H9 (cell line): ENCODE data around the gene CCR3. TPM values are rescaled to one million over a fixed set of nuclear protein-coding genes. Genes with fewer than 3 reads are reported as not detected.

Experiments used
- DNase-seq: peaks from one replicate; pipeline ENCODE4 v3.0.0-alpha.2; 2017
- H2AFZ ChIP-seq: one replicate; pipeline ENCODE4 v1.6.1; 2013; ENCODE audit warnings: mild to moderate bottlenecking, low read length, control low read depth, moderate library complexity
- H2AK5ac ChIP-seq: 2 replicates; pipeline ENCODE4 v1.6.1; 2013; ENCODE audit warnings: low read length, control low read depth, mixed read lengths; ENCODE audit not compliant: insufficient read length
- H2BK120ac ChIP-seq: one replicate; pipeline ENCODE4 v1.6.1; 2013; ENCODE audit warnings: low read depth, mild to moderate bottlenecking, low read length, control low read depth, inconsistent platforms; ENCODE audit not compliant: poor library complexity, severe bottlenecking
- H2BK12ac ChIP-seq: 2 replicates; pipeline ENCODE4 v1.6.1; 2013; ENCODE audit warnings: low read length, control low read depth, mixed read lengths, low read depth; ENCODE audit not compliant: insufficient read length
- H2BK15ac ChIP-seq: 2 replicates; pipeline ENCODE4 v1.6.1; 2013; ENCODE audit warnings: low read depth, low read length, control low read depth
- H2BK20ac ChIP-seq: one replicate; pipeline ENCODE4 v1.6.1; 2013; ENCODE audit warnings: low read depth, mild to moderate bottlenecking, low read length, control low read depth, inconsistent platforms; ENCODE audit not compliant: poor library complexity, severe bottlenecking
- H2BK5ac ChIP-seq: 2 replicates; pipeline ENCODE4 v1.6.1; 2013; ENCODE audit warnings: low read length, control low read depth, mixed read lengths; ENCODE audit not compliant: insufficient read length
- H3K14ac ChIP-seq: 2 replicates; pipeline ENCODE4 v1.6.1; 2013; ENCODE audit warnings: low read length, control low read depth; ENCODE audit not compliant: insufficient read depth
- H3K18ac ChIP-seq: 2 replicates; pipeline ENCODE4 v1.6.1; 2013; ENCODE audit warnings: low read depth, mild to moderate bottlenecking, mixed read lengths, low read length, control low read depth; ENCODE audit not compliant: insufficient read length
- H3K23ac ChIP-seq: 2 replicates; pipeline ENCODE4 v1.6.1; 2013; ENCODE audit warnings: low read length, control low read depth, mixed read lengths, low read depth; ENCODE audit not compliant: insufficient read length
- H3K23me2 ChIP-seq: 2 replicates; pipeline ENCODE4 v1.6.1; 2013; ENCODE audit warnings: low read depth, mild to moderate bottlenecking, mixed read lengths, low read length, control low read depth; ENCODE audit not compliant: insufficient read length, poor library complexity, severe bottlenecking
- H3K27ac ChIP-seq: 2 replicates; pipeline ENCODE4 v1.5.1; 2013; ENCODE audit warnings: low read length, control low read depth, mixed read lengths, low read depth; ENCODE audit not compliant: insufficient read length
- H3K27me3 ChIP-seq: 2 replicates; pipeline ENCODE4 v1.6.1; 2013; ENCODE audit warnings: low read length, control low read depth, inconsistent platforms; ENCODE audit not compliant: insufficient read depth
- H3K4ac ChIP-seq: 2 replicates; pipeline ENCODE4 v1.6.1; 2013; ENCODE audit warnings: low read depth, mild to moderate bottlenecking, control low read depth, inconsistent platforms, low read length, moderate library complexity
- H3K4me1 ChIP-seq: 2 replicates; pipeline ENCODE4 v1.6.1; 2013; ENCODE audit warnings: low read length, control low read depth, inconsistent platforms; ENCODE audit not compliant: insufficient read depth
- H3K4me2 ChIP-seq: 2 replicates; pipeline ENCODE4 v1.6.1; 2013; ENCODE audit warnings: low read length, control low read depth, mixed read lengths; ENCODE audit not compliant: insufficient read length, insufficient read depth
- H3K56ac ChIP-seq: 2 replicates; pipeline ENCODE4 v1.6.1; 2013; ENCODE audit warnings: low read depth, mild to moderate bottlenecking, mixed read lengths, low read length, control low read depth; ENCODE audit not compliant: insufficient read length
- H3K79me1 ChIP-seq: 2 replicates; pipeline ENCODE4 v1.6.1; 2013; ENCODE audit warnings: low read depth, mild to moderate bottlenecking, moderate library complexity, low read length, control low read depth, inconsistent platforms; ENCODE audit not compliant: insufficient read depth, poor library complexity, severe bottlenecking
- H3K79me2 ChIP-seq: 2 replicates; pipeline ENCODE4 v1.6.1; 2013; ENCODE audit warnings: low read length, control low read depth, inconsistent platforms; ENCODE audit not compliant: insufficient read depth
- H3K9ac ChIP-seq: 2 replicates; pipeline ENCODE4 v1.6.1; 2013; ENCODE audit warnings: low read length, control low read depth, mixed read lengths; ENCODE audit not compliant: insufficient read length; ENCODE audit errors: extremely low read depth
- H3K9me3 ChIP-seq: one replicate; pipeline ENCODE4 v1.6.1; 2013; ENCODE audit warnings: low read depth, low read length, inconsistent platforms; ENCODE audit not compliant: control insufficient read depth
- H3T11ph ChIP-seq: one replicate; pipeline ENCODE4 v1.6.1; 2013; ENCODE audit warnings: mild to moderate bottlenecking, low read length, control low read depth, inconsistent platforms
- H4K20me1 ChIP-seq: one replicate; pipeline ENCODE4 v1.6.1; 2013; ENCODE audit not compliant: control insufficient read depth, insufficient read length, insufficient read depth
- H4K5ac ChIP-seq: 2 replicates; pipeline ENCODE4 v1.6.1; 2013; ENCODE audit warnings: low read depth, mild to moderate bottlenecking, mixed read lengths, low read length, control low read depth; ENCODE audit not compliant: insufficient read length
- H4K8ac ChIP-seq: replicated peaks from 2 replicates; pipeline ENCODE4 v1.6.1; 2013; ENCODE audit warnings: low read length, control low read depth, mixed read lengths, low read depth; ENCODE audit not compliant: insufficient read length
- H4K91ac ChIP-seq: 2 replicates; pipeline ENCODE4 v1.6.1; 2013; ENCODE audit warnings: low read depth, mild to moderate bottlenecking, moderate library complexity, mixed read lengths, low read length, control low read depth; ENCODE audit not compliant: insufficient read length
- H3K27ac Mint-ChIP-seq, 3 experiments: 2 replicates in 2 of 3; 3 replicates in 1 of 3; pipeline ENCODE4 v1.8.0; 2020 to 2021; ENCODE audit warnings: mixed read lengths in 3 of 3, mild to moderate bottlenecking in 1 of 3, moderate library complexity in 1 of 3
- H3K27me3 Mint-ChIP-seq: 2 replicates; pipeline ENCODE4 v1.8.0; 2021; ENCODE audit warnings: low read depth, mild to moderate bottlenecking, moderate library complexity, mixed read lengths
- H3K36me3 Mint-ChIP-seq, 3 experiments: 2 replicates in 2 of 3; 3 replicates in 1 of 3; pipeline ENCODE4 v1.8.0; 2020 to 2021; ENCODE audit warnings: low read depth in 3 of 3, mixed read lengths in 3 of 3; ENCODE audit not compliant: insufficient read depth in 1 of 3
- H3K4me1 Mint-ChIP-seq, 2 experiments: 2 replicates each; pipeline ENCODE4 v1.8.0; 2020; ENCODE audit warnings: mixed read lengths in 2 of 2
- H3K4me3 Mint-ChIP-seq, 2 experiments: 2 replicates in 1 of 2; 3 replicates in 1 of 2; pipeline ENCODE4 v1.8.0; 2020 to 2021; ENCODE audit warnings: mild to moderate bottlenecking in 2 of 2, mixed read lengths in 2 of 2, moderate library complexity in 1 of 2
- H3K9me3 Mint-ChIP-seq, 2 experiments: 2 replicates in 1 of 2; 3 replicates in 1 of 2; pipeline ENCODE4 v1.8.0; 2020; ENCODE audit warnings: mild to moderate bottlenecking in 2 of 2, mixed read lengths in 2 of 2, moderate library complexity in 1 of 2
- WGBS: extraction: QIAGEN DNeasy Blood & Tissue Kit; methylation state at CpG from one replicate; pipeline ENCODE4 v1.1.7; 2013; ENCODE audit warnings: missing lambda C conversion rate, low lambda C conversion rate, mixed read lengths; ENCODE audit not compliant: insufficient read length; ENCODE audit errors: extremely low coverage; 5-methylcytosine and 5-hydroxymethylcytosine counted together
- long read RNA-seq: library from polyadenylated mRNA; unstranded; transcript quantifications from one replicate; pipeline ENCODE4 v2.0.0, GENCODE V29; 2020
- total RNA-seq: library from RNA; stranded (reverse); gene quantifications from 2 replicates; pipeline ENCODE4 v1.2.1, GENCODE V29; 2021
- TF ChIP-seq, protein P1 (sequence below): fragments of 200-600 bp; sonication (generic); conservative IDR thresholded peaks from 3 replicates; pipeline ENCODE4 v1.8.0; 2021; ENCODE audit warnings: antibody characterized with exemption, mild to moderate bottlenecking

The CCR3 gene
- total RNA-seq = not detected in 2 replicates
- long read RNA-seq = 0 reads

DNA sequence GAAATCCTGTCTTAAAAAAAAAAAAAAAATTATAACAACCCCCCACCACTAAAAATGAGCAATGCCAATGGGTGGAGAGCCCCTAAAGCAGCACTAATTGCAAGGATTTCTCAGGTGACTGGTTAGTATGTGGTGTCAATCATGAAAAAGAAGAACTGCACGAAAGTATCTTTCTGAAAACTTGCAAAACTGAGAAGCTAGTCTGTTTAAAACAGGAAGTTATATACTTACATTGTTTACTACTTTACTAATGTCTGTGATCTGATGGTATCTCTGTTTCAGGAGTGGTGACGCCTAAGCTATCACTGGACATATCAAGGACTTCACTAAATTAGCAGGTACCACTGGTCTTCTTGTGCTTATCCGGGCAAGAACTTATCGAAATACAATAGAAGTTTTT is at the start of gene CCR3:
Gene CCR3, plus strand, starts transcription at position 341 of the 400 bp plus-strand sequence. CDS start 22,699 bp downstream, outside the sequence.
- Histone ChIP-seq H3K23ac (no peak within 1 kb of the TSS), H3K27ac (no peak within 1 kb of the TSS), H4K20me1 (no peaks in the 10 kb centered on the region), H3K4me1 (peaks cover 7% of the 10 kb centered on the region; the same call in 1 of the 2 replicates), H4K5ac (no peak within 1 kb of the TSS), H2AFZ (no peak within 1 kb of the TSS), H3K56ac (no peak within 1 kb of the TSS), H3T11ph (no peak within 1 kb of the TSS), H4K8ac (no peak within 1 kb of the TSS), H2AK5ac (no peak within 1 kb of the TSS), H3K27me3 (no peaks in the 10 kb centered on the region), H3K9ac (no peak within 1 kb of the TSS), H2BK120ac (no peak within 1 kb of the TSS), H2BK12ac (no peak within 1 kb of the TSS), H3K79me1 (no peaks in the 10 kb centered on the region), H2BK5ac (no peak within 1 kb of the TSS), H2BK15ac (no peak within 1 kb of the TSS), H3K9me3 (no peaks in the 10 kb centered on the region), H2BK20ac (no peak within 1 kb of the TSS), H3K4me2 (no peak within 1 kb of the TSS), H3K79me2 (no peaks in the 10 kb centered on the region), H3K23me2 (no peaks in the 10 kb centered on the region), H3K18ac (no peak within 1 kb of the TSS), H3K4ac (no peak within 1 kb of the TSS), H4K91ac (no peak within 1 kb of the TSS), H3K14ac (no peak within 1 kb of the TSS)
- no peak within 1 kb of the TSS for H3K4me3 Mint-ChIP-seq
- no peaks in the 10 kb centered on the region; the same call in 1 of the 2 replicates for H3K27me3 Mint-ChIP-seq
- H3K4me1 Mint-ChIP-seq = peaks cover 13 to 21% of the 10 kb centered on the region in 2 experiments
- no CpG with 5 or more reads among the region's 4 CpGs for WGBS
- TF ChIP-seq, protein P1, sequence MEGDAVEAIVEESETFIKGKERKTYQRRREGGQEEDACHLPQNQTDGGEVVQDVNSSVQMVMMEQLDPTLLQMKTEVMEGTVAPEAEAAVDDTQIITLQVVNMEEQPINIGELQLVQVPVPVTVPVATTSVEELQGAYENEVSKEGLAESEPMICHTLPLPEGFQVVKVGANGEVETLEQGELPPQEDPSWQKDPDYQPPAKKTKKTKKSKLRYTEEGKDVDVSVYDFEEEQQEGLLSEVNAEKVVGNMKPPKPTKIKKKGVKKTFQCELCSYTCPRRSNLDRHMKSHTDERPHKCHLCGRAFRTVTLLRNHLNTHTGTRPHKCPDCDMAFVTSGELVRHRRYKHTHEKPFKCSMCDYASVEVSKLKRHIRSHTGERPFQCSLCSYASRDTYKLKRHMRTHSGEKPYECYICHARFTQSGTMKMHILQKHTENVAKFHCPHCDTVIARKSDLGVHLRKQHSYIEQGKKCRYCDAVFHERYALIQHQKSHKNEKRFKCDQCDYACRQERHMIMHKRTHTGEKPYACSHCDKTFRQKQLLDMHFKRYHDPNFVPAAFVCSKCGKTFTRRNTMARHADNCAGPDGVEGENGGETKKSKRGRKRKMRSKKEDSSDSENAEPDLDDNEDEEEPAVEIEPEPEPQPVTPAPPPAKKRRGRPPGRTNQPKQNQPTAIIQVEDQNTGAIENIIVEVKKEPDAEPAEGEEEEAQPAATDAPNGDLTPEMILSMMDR = no peak
- H3K9me3 Mint-ChIP-seq = no peaks in the 10 kb centered on the region
- DNase-seq = no peak
- no peaks in the 10 kb centered on the region for H3K36me3 Mint-ChIP-seq
- no peak within 1 kb of the TSS for H3K27ac Mint-ChIP-seq
